COLO829 (cell line): ENCODE results near the gene CDK16.

Experiments
- DNase-seq: peaks from one replicate; pipeline ENCODE4 v3.0.0; 2012; ENCODE audit warnings: low spot score

CDK16 gene

GRCh38 chrX:47218280-47218919, at the start of gene CDK16:
Gene CDK16 (plus strand): TSS chrX:47218681. CDS start chrX:47223558, 4,877 bp downstream.
- DNase-seq, result peak; percentile 89

DNA sequence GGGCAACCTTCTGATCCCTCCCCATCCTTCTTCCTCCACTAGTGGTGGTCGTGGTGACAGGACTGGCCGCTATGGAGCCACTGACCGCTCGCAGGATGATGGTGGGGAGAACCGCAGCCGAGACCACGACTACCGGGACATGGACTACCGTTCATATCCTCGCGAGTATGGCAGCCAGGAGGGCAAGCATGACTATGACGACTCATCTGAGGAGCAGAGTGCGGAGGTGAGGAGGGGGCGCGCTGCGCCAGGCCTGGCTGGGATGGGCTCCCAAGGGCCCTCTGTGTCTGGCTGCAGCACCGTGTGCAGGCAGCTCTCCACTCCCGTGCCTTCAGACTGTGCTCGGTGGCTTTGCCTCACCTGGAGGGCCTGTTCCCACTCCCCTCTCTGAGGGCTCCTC, 49.2 kb upstream of the CDK16 start:
- DNase-seq, result no peak

DNA sequence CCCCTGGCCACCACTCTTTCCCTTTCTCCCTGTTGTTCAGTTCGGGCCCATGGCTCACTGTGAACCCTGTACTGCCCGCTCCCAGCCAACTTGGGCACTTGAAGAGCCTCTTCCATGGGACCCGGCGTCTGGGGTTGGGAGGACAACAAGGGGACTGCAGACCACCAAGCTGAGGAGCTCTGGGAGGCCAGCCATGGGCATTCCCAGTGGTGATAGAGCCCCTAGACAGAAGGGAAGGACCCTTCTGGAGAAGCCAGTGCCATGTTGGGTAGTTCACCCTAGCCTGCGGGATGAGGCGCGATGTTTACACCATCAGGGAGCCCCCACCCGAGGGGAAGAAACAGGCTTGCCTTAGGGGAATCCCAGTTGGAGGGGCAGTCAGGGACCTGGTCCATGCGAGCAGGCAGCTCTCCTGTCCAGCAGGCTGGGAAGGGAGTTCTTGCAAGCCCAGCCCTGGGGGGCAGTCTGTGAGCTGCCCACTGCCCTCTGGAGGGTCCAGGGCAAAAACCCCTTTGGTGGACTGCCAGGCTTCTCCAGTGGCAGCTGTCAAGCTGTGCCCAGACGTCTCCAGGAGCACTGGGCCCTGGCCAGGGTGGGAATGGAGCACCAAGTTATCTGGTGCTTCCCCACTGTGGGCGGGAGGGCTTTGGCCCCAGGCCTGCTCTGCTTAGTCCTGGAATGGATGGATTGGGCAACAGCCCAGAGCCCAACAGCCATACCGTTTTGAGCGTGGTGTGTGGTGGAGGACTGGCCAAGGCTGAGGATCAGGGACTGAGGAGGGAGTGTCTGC, 48.6 kb upstream of the CDK16 start:
- no peak for DNase-seq

GRCh38 chrX:47170861-47171692, 47.4 kb upstream of the CDK16 start:
- no peak for DNase-seq

DNA sequence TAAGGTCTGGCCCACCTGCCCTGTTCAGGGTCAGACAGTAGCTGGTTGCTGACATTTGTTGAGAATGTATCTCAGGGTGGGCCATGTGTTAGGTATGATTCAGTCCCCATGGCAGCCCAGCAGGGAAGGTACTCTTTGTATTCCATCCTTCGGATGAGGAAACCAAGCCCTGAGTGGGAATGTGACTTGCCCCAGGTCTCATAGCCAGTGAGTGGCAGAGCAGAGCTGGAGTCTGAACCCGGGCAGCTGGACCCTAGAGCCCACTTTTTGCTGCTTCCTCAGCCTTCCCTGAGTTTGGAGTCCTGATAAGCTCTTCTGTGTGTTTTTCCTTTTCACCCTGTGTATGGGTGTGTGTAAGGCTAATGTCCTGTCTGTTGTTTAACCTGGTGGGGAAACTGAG, 46.5 kb upstream of the CDK16 start:
- no peak for DNase-seq

- DNase-seq, result no peak
Observed at GRCh38 chrX:47172549-47172948, 45.9 kb upstream of the CDK16 start.

GRCh38 chrX:47172971-47173792, 45.3 kb upstream of the CDK16 start:
- no peak for DNase-seq

DNA sequence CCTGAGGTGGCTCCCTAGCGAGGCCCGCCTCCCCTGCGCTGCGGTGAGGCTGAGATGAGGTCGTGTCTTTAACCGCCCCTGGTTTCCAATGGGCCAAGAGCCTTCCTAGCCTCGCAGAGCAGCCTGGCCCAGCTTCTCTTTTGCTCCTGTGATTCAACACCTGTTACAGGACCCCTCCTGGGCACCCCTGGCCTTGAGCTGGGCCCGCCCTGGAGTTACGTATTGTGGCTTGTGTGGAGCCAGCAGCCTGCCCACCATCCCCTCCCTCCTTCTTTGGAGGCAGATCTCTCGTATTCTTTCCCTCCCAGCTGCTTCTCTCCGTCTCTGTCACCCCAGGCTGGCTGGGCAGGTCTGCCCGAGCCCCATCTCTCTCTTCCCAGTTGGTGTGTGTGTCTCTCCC, 44.1 kb upstream of the CDK16 start:
- DNase-seq, result no peak

- DNase-seq, result no peak
Observed at GRCh38 chrX:47174846-47175587, 43.5 kb upstream of the CDK16 start.

GRCh38 chrX:47175588-47175980, 42.9 kb upstream of the CDK16 start:
- no peak for DNase-seq

GRCh38 chrX:47176101-47176740, 42.3 kb upstream of the CDK16 start:
- no peak for DNase-seq

DNA sequence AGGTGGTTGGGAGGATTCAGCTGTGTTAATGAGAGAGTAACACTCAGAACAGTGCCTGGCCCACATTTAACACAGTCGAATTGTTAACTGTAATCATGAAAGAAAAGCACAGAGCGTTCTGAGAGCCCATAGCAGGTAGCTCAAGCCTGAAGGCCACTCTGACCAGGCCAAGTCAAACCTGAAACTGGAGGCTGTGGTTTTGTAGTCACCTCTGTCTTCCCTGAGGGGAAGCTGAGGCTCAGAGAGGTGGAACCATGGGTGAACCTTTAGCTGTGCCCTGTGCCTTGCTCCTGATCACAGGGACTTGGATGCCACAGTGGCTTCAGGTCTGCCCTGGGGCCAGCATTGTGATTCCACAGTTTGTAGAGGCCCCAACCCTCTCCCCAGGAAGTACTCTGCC, 41.4 kb upstream of the CDK16 start:
- DNase-seq, result no peak

DNA sequence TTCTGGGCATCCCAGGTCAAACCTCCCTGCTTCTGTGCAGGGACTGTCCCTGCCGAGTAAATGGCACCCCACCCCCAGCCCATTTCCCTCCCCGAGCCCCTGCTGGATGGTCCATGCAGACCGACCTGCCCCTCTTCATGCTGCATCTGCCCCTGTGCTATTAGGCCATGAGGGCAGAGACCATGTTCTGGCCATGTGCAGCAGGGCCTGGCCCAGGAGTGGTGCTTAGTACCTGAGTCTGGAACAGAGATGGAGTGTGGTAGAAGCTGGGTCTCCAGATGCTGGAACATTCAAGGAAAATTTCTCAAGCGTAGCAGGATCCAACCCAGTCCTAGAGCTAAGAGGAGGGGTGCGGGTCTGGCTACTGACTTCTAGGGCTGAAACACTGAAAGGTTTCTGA, 40.1 kb upstream of the CDK16 start:
- no peak for DNase-seq

DNA sequence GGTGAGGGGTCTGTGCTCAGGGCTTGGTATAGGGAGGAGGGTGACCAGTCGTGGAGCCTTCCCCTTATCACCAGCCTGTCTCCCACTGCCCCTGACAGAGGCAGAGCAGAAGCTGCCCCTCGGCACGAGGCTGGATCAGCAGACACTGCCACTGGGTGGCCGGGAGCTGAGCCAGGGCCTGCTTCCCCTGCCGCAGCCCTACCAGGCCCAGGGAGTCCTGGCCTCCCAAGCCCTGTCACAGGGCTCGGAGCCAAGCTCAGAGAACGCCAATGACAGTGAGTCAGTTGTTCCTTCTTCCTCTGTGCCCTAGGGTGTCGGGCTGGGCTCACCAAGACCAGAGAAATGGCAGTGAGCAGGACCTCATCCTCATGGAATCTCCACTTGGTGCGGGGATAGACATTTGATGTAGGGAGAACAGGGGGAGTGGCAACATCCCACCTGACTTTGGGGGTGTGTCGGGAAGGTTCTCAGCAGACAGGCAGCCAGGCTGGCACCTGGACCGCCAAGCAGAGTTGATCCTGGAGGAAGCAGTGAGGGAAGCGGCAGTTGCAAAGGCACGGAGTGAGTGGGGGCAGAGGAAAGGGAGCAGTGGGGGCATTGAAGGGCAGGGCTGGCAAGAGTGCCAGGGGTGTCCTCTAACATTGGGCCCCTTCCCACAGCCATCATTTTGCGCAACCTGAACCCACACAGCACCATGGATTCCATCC, 39.1 kb upstream of the CDK16 start:
- no peak for DNase-seq

DNA sequence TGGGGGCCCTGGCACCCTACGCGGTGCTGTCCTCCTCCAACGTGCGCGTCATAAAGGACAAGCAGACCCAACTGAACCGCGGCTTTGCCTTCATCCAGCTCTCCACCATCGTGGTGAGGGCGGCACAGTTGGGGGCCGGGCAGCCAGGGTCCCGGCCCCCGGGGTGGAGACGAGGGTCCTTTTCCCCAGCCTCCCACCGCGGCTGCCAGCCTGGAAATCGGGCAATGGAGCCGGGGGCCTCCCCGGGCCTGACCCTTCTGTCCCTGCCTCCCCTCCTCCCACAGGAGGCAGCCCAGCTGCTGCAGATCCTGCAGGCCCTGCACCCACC, 38.6 kb upstream of the CDK16 start:
- DNase-seq, result no peak

GRCh38 chrX:47180346-47180745, 38.1 kb upstream of the CDK16 start:
- no peak for DNase-seq

- no peak for DNase-seq
Observed at GRCh38 chrX:47181301-47181700, 37.2 kb upstream of the CDK16 start.

DNA sequence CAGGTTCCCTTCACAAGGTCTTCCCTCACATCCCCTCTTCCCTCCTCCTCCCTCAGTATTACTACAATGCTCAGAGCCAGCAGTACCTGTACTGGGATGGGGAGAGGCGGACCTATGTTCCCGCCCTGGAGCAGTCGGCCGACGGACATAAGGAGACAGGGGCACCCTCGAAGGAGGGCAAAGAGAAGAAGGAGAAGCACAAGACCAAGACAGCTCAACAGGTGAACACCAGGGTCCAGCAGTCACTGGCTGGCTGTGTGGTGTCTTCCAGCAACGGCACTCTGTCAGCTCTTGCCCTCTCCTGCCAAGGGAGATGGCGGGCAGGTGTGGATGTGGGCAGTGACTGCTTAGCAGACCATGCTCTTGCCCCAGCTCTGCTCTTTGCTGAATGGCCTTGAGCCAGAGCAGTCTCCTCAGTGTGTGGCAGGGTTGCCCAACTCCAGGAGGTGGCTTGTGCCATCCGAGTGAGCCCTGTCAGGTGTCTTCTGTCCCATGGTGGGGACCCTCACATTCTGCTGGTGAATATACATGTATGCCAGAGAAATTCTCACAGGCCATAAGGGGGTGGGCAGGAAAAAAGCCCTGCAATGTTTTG, 36.3 kb upstream of the CDK16 start:
- DNase-seq, result no peak

GRCh38 chrX:47184486-47184885, 34.0 kb upstream of the CDK16 start:
- no peak for DNase-seq

- no peak for DNase-seq
Observed at GRCh38 chrX:47185241-47185640, 33.2 kb upstream of the CDK16 start.
